NCI-H187 (cell line): ENCODE data around the gene XBP1.
"Not testable (repeated sequence)": the region's sequence is repeated elsewhere in the genome, so short reads cannot be mapped to it uniquely, and the experiment has no call there.

ENCODE experiments used
- DNase-seq, 2 experiments: peaks; one replicate each; lab custom pipeline; 2025; lab: John Stamatoyannopoulos, UW

The XBP1 gene

DNA sequence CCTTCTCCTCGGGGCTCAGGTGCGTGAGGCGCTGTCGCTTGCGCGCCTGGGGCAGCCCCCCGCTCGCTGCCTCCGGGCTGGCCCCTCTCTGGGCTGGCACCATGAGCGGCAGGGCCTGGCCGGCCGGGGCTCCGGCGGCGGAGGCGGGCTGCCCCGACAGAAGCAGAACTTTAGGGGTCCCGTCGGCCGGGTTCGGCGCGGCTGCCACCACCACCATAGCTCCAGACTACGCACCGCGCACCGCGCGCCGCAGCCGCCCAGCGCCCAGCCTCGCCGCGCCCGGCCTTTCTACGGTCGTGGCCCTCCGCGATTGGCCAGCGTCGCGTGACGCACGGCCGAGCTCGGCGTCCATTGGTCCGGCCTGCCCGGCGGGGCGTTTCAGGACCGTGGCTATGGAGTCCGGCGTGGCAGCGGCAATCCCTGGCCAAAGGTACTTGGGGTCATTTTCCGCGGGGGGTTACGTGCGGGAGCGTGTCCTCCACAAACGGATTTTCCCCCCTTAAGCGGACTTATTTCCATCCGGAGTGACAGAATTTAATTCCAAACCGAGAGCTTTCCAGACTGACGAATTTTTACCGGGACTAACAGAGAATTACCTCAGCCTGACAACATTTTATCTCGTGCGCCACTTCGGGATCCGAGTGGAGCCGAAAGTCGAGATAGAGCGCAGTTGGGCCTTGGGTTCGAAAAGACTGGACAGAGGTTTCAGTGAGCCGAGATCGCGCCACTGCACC lies at the start of gene XBP1:
XBP1 (minus strand) TSS at position 262 of the 734 bp plus-strand sequence.
- DNase-seq = peak; percentile 46 to 81

DNA sequence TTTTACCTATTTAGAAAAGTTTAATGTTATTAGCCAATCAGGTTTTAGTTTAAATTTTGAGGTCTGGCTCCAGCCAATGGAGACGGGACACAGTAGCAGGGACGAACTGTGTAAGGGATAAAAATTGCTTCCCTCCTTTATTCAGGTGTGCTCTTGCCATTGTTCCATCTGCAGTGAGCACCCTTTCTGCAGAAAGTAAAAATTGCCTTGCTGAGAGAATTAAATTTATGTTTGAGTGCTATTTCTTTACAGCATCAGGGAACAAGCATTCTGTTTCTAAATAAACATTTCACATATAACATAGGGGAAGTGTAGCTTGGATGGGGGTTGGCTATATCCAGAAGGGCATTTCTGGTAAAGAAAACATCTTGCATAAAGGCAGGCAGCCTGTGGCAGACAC lies 46.6 kb upstream of the XBP1 start:
- no peak for DNase-seq

DNA sequence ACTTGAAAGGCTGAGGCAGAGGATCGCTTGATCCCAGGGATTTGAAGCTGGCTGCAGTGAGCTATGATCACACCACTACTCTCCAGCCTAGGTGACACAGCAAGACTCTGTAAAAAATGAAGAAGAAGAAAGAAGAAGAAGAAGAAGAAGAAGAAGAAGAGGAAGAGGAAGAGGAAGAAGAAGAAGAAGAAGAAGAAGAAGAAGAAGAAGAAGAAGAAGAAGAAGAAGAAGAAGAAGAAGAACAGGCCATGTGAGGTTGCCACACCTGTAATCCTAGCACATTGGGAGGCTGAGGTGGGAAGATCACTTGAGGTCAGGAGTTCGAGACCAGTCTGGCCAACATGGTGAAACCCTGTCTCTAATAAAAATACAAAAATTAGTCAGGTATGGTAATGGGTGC lies 43.9 kb upstream of the XBP1 start:
- not testable (repeated sequence) for DNase-seq

GRCh38 chr22:28843633-28844032 lies 43.3 kb upstream of the XBP1 start:
- DNase-seq = no peak

DNA sequence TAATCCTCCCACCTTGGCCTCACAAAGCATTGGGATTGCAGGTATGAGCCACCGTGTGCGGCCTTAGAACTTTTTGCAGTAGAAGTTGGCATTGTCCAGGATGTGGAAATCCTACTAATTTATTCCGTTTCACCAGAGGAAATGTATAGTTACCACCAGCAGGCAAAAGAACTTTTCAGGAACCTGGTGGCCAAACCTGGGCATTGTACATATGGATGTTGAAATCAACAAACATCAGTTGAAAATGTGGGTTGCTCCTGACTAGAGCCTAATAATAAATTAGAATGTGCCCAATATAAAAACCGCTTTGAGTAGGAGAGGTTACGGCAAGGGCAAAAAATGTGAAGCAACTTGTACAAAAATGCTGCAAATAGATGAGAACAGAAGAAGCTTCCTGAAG lies 40.7 kb upstream of the XBP1 start:
- DNase-seq = no peak

- no peak for DNase-seq
Observed at GRCh38 chr22:28838971-28839370, 38.6 kb upstream of the XBP1 start.

- no peak for DNase-seq
Observed at GRCh38 chr22:28837640-28838039, 37.3 kb upstream of the XBP1 start.

- DNase-seq = no peak
Observed at GRCh38 chr22:28835630-28836189, 35.3 kb upstream of the XBP1 start.

DNA sequence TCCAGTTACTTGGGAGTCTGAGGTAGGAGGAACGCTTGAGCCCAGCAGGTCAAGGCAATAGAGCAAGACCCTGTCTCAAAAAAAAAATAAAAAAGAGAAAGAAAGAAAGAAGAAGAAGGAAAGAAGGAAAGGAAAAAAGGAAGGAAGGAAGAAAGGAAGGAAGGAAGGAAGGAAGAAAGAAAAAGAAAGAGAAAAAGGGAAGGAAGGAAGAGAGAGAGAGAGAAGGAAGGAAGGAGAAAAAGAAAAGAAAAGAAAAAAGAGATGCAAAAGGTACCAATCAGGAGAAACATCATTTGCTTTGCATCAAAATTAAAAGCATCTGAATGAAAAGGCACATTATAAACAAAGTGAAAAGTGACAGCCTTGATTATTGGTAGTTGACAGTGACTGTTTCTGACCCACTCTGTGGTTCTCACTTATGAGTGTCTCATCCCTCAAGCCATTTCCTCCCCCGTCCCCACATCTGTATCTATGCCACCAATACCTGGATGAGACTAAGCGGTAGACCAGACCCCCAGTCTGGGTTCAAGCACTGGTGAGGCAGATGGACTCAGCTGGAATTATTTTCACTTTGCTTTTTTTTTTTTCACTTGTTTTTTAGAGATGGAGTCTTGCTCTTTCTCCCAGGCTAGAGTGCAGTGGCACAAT lies 33.0 kb upstream of the XBP1 start:
- no peak for DNase-seq

DNA sequence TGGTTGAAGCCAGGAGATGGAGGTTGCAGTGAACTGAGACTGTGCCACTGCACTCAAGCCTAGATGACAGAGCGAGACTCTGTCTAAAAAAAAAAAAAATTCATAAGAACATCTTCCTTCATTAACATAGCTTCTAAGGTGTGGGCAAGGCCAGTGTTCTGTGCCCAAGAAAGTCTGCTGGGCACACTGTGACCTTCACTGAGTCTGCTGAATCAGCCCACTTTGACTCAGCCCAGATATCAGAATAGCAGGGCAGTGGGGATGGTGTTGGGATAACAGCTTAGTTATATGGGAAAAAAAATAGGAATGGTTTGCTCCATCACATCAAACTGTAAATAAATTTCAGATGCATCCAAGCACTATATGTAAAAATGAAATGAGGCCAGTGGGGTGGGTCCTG lies 32.4 kb upstream of the XBP1 start:
- DNase-seq = no peak

DNA sequence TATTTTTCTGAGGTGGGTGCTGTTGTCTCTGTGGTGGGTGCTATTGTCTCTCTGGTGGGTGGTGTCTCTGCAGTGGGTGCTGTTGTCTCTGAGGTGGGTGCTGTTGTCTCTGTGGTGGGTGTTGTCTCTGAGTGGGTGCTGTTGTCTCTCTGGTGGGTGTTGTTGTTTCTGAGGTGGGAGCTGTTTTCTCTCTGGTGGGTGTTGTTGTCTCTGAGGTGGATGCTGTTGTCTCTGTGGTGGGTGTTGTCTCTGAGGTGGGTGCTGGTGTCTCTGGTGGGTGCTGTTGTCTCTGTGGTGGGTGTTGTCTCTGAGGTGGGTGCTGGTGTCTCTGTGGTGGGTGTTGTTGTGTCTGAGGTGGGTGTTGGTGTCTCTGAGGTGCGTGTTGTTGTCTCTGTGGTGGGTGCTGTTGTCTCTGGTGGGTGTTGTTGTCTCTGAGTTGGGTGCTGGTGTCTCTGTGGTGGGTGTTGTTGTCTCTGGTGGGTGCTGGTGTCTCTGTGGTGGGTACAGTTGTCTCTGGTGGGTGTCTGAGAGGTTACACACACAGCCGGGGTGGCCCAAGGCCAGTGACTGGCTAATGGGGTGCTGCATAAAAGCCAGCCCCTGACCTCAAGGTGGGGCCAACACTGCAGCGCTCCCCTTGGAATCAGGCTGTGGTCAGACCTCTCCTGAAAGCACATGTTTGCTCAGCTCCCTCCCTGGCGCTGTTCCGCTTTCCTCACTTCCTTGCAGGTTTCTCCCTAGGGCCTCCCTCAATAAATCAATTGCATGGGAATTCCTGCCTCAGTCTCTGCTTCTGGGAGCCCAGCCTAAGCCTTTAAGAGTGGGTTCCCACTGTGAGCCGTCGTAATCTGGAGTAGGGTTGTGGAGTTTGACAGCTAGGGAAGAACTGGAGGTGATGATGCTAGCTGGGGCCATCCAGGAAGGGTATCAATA lies 31.0 kb upstream of the XBP1 start:
- DNase-seq = no peak

DNA sequence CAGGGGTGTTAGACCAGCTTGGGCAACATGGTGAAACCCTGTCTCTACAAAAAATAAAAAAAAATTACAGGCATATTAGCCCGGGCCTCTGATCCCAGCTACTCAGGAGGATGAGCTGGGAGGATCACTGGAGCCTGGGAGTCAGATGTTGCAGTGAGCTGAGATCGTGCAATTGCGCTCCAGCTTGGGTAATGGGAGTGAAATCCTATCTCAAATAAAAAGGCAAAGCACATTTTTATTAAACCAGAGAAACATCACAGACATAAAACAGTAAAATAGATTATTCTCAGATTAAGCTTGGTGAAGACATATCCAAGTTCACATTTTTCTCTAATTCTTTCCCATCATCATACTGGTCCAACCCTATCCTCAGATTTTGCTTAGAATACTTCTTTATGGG lies 30.1 kb upstream of the XBP1 start:
- DNase-seq = no peak

- DNase-seq = peak in 1 of 2 experiments; percentile 14
Observed at GRCh38 chr22:28829358-28830181, 29.2 kb upstream of the XBP1 start.

DNA sequence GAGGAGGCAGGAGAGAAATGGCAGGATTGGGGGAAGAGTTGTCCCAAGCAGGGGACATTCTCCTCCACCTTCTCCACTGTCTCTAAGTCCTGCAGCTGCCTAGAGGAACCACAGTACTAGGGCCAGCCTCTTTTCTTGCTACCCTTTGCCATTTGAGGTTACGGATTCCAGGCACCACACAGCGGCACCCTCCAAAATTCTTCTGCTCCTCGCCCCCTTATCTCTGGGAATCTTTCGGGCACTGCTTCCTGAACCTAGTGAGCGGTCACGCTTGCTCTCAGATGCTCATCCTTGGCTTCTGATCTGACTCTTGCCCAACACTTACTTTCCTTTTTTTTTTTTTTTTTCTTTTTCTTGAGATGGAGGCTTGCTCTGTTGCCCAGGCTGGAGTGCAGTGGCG lies 26.6 kb upstream of the XBP1 start:
- DNase-seq = no peak

- DNase-seq = not testable (repeated sequence)
Observed at GRCh38 chr22:28826430-28826829, 26.1 kb upstream of the XBP1 start.

GRCh38 chr22:28824455-28824854 lies 24.1 kb upstream of the XBP1 start:
- DNase-seq = not testable (repeated sequence)

DNA sequence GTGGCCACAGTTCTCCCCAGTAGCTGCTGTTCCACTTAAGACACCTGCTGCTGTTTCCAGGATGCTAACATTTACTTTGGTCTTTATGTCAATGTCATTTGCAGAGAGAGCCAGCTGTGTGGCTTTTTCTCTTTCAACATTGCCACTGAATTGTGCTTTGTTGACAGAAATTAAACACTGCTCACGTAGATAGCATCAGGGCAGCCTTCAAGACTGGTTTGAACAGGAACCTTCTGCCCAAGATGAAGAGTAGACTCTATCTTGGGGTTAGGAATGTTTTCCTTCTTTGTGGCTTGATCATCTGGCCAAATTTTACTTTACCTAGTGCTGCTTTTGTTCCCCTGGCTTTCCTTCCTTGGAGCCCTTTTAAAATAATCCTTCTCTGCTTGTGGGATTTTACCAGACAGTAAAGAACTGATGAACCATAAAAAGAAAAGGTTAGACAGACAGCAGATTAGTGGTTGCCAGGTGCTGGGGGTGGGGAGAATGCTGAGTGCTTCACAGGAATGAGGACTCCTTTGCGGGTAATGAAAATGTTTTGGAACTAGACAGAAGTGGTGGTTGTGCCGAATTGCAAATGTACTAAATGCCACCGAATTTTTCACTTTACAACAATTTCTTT lies 22.7 kb upstream of the XBP1 start:
- peak; percentile 52 to 66 for DNase-seq

DNA sequence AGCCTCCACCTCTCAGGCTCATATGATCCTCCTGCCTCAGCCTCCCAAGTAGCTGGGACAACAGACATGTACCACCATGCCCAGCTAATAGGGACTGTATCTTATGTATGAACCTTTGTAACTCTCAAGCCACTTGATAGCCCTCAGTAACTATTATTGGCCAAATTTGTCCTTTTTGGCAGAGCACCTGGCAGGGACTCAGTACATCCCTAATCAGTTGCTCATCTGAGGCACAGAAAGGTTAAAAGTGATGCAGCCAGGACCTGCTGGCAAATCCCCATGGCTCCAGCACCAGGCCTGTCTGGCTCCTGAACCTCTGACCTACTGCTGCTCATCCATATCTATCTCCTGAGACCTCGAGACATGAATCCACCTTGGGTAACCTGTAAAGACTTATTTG lies 21.1 kb upstream of the XBP1 start:
- DNase-seq = no peak

- DNase-seq = no peak
Observed at GRCh38 chr22:28820885-28821284, 20.5 kb upstream of the XBP1 start.

DNA sequence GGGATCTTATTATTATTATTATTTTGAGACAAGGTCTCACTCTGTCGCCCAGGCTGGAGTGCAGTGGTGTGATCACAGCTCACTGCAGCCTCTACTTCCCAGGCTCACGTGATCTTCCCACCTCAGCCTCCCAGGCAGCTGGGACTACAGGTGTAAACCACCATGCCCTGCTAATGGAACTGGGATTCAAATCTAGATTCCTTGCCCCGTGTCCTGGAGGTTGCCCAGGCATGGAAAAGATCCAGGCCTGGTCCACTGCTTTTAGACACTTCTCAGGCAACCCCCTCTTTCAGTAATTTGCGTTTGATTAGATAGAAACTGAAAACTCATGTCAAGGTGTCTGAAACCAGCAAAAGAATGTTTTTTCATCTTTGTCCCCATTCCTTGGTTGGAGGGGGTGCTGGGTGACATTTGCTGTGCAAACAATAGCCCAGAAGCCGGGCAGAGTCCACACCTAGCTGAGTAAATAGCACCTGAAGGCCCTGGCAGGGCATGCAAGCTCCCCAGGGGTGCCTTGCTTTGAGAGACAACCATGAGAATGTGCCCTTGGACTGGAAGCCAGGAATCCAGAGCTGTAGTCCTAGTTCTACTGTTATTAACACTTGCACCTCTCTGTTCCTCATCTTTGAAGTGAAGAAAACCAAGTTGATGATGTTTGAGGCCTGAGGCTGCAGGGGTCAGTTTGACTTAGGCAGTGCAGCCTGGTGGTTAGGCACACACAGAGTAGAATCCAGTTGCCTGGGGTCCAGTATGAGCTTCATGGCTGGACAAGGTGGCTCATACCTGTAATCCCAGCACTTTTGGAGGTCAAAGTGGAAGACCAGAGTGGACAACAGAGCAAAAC lies 19.1 kb upstream of the XBP1 start:
- no peak for DNase-seq
